ENCODE data around the gene ACTN4.

DNA sequence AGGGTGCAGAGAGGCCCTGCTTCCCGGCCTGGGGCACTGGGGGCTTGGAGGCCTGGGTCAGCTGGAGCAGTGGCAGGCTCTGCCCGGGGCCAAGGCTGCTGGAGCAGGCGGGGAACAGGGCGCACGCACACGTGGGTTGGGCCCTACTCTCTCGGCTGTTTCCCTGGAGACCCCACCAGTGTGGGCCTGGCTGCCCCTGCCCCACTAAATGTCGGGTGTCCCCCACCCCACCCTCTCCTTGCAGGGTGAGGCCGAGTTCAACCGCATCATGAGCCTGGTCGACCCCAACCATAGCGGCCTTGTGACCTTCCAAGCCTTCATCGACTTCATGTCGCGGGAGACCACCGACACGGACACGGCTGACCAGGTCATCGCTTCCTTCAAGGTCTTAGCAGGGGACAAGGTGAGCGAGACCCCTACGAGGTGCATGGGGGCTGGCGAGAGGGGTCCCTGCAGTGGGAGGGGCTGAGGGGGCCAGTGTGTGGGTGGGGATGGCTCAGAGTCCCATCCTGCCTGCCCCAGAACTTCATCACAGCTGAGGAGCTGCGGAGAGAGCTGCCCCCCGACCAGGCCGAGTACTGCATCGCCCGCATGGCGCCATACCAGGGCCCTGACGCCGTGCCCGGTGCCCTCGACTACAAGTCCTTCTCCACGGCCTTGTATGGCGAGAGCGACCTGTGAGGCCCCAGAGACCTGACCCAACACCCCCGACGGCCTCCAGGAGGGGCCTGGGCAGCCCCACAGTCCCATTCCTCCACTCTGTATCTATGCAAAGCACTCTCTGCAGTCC, 81.5 kb downstream of the ACTN4 start:
- TF ChIP-seq, protein P1, sequence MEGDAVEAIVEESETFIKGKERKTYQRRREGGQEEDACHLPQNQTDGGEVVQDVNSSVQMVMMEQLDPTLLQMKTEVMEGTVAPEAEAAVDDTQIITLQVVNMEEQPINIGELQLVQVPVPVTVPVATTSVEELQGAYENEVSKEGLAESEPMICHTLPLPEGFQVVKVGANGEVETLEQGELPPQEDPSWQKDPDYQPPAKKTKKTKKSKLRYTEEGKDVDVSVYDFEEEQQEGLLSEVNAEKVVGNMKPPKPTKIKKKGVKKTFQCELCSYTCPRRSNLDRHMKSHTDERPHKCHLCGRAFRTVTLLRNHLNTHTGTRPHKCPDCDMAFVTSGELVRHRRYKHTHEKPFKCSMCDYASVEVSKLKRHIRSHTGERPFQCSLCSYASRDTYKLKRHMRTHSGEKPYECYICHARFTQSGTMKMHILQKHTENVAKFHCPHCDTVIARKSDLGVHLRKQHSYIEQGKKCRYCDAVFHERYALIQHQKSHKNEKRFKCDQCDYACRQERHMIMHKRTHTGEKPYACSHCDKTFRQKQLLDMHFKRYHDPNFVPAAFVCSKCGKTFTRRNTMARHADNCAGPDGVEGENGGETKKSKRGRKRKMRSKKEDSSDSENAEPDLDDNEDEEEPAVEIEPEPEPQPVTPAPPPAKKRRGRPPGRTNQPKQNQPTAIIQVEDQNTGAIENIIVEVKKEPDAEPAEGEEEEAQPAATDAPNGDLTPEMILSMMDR (IDR thresholded peaks at IDR 0.05), result no peak
- TF ChIP-seq POLR2A (IDR thresholded peaks at IDR 0.05), result no peak

All from ovary (tissue), 3 donors.